Fibroblast of villous mesenchyme (primary cell): ENCODE data around the gene TPCN1. TPM values are rescaled to one million over a fixed set of nuclear protein-coding genes. Genes with fewer than 3 reads are reported as not detected.

Source experiments
- DNase-seq: peaks from one replicate; pipeline ENCODE4 v3.0.0-alpha.2; 2010; ENCODE audit warnings: low read depth
- H3K4me3 ChIP-seq: 2 replicates; pipeline ENCODE4 v1.5.1; 2011; ENCODE audit warnings: low read depth, mild to moderate bottlenecking, low read length
- CTCF ChIP-seq: IDR thresholded peaks from 2 replicates; pipeline ENCODE4 v1.5.1; 2012; ENCODE audit warnings: low read depth, mild to moderate bottlenecking, low read length; ENCODE audit not compliant: insufficient read depth
- total RNA-seq: library from RNA; depleted of rRNA; stranded (reverse); fragments of >200 nt; gene quantifications from 2 replicates; pipeline ENCODE4 v1.2.3, GENCODE V29; 2012

TPCN1 gene
- total RNA-seq, 1 donor, result 25.9 TPM

DNA sequence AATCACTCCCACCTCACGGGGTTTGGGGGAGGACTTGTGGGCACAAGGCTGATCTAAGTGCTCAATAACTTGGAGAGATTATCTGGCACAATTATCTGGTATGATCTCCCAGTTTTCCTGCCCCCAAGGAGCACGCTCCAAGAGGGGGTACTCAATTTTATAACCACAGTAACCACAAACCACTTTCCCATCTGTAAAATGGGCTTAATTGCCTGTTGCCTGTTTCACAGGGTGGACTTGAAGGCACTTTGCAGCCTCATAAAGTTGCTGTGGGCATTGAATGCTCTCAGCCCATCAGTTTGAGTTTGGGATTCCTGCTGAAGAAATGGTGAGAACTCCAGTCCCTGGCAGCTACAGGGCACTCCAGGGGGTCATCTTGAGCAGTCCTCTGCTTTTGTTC, 109.2 kb downstream of the TPCN1 start:
- TF ChIP-seq CTCF, result no peak
- H3K4me3 ChIP-seq, result no peak overlapping the region
- DNase-seq, result no peak

DNA sequence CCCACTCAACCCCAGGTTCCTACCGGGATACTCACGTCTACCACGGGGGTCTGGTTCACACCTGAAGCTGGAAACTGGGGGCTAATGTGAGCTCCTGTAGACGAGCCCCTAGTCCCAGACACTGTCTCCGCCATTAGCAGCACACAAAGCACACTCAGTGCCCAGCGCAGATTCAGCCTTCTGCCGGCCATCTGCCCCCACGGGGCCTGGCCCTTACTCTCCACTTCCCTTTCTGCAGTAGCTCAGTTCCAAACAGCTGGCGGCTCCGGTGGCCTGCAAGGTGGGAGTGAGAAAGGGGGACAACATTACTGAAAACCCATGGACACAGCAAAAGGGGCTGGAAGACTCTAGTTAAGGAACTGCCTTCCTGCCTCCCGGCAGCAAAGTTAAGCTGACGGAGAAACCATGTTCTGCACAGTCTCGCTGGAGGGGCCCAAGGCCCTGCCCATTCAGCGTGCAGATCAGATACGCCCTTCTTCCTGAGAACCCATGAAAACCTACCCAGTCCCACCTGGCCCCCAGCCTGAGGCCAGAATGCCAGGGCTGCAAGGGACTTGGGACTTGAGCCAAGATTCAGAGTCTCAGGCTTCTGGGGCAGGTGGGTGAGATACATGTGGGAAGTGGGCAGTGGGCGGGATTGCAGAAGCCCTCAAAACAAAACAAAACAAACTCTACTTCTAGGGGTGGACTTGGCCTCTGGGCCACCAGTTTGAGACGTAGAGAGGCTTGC, 111.6 kb downstream of the TPCN1 start:
- no peak overlapping the region for H3K4me3 ChIP-seq
- TF ChIP-seq CTCF, result no peak
- DNase-seq, result no peak

DNA sequence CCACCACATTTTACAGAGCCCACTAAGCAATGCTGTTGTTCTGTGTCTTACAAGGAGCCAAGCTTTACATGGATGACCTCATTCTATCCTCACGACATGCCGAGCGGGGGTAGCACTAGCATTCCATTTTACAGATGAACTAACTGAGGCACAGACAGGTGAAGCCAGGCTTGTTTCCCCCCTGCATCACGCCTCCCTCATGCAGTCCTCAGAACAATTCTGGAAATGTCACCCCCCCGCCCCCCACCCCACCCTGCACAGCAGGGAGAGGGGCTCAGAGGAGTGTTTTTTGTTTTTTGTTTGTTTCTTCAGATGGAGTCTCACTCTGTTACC, 112.1 kb downstream of the TPCN1 start:
- H3K4me3 ChIP-seq, result no peak overlapping the region
- DNase-seq, result no peak
- TF ChIP-seq CTCF, result no peak

- peak; percentile 39 for DNase-seq
- no peak for TF ChIP-seq CTCF
- peak overlapping the region; percentile 70 for H3K4me3 ChIP-seq
Measured at GRCh38 chr12:113333877-113334785, 112.9 kb downstream of the TPCN1 start.

DNA sequence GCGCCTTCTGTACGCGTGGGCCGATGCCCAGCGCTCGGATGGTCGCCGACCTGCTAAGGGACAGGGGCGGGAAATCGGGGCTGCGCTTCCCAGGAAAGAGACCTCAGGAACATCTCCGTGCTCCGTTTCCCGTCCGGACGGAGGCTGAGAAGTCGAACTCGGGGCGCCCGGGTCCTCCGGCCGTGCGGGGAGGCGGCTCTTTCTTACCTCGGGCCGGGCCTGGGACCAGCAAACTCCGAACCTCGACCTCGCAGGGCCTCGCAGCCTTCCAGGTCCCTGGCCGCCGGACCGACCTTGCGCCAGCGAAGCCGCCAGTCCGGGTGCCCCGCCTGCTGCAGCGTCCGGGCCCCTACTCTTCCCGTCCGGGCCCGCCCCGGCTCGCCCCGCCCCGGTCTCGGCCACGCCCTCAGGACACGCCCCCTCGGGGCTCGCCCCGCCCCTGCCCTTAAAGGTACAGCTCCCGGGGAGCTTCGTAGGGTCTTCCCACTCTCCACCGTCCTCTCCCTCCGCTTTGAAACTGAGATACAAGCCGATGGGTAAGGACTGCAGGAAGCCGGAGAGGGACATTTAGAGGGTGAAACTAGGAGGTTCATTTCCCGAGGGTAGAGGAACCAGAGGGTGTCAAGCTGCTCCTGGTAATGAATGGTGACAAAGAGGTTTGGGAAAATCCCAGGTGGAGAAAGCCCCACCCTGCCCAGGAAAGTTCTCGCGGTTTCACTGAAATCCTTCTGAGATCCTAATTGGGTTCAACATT, 113.7 kb downstream of the TPCN1 start, which contains the start of gene SLC8B1:
SLC8B1 (minus strand) TSS at position 324 of the 754 bp plus-strand sequence. CDS start 2,231 bp downstream, outside the sequence.
- peak; percentile 79 for DNase-seq
- TF ChIP-seq CTCF, result no peak
- H3K4me3 ChIP-seq, result peak within 1 kb of the TSS; percentile 70

- H3K4me3 ChIP-seq, result no peak overlapping the region
- no peak for TF ChIP-seq CTCF
- no peak for DNase-seq
Measured at GRCh38 chr12:113339540-113339939, 118.3 kb downstream of the TPCN1 start.
